GM18909 (cell line): ENCODE results near the gene NUS1.
"Not testable (repeated sequence)": the region's sequence is repeated elsewhere in the genome, so short reads cannot be mapped to it uniquely, and the experiment has no call there.

ENCODE experiments used
- ATAC-seq: cut with Tn5 transposase; IDR thresholded peaks from one replicate; pipeline ENCODE4 v1.9.1; 2021; ENCODE audit warnings: mild to moderate bottlenecking; ENCODE audit not compliant: unreplicated experiment, poor library complexity

The NUS1 gene

GRCh38 chr6:117706936-117707509 lies 31.8 kb downstream of the NUS1 start:
- ATAC-seq = not testable (repeated sequence)

GRCh38 chr6:117711369-117711768 lies 36.1 kb downstream of the NUS1 start:
- peak; percentile 67 for ATAC-seq

GRCh38 chr6:117718895-117719294 lies 43.6 kb downstream of the NUS1 start:
- ATAC-seq = no peak

- ATAC-seq = not testable (repeated sequence)
Observed at GRCh38 chr6:117721520-117721919, 46.3 kb downstream of the NUS1 start.

GRCh38 chr6:117728626-117729025 lies 53.4 kb downstream of the NUS1 start:
- ATAC-seq = no peak

- no peak for ATAC-seq
Observed at GRCh38 chr6:117729613-117730012, 54.3 kb downstream of the NUS1 start.

- ATAC-seq = no peak
Observed at GRCh38 chr6:117733341-117733740, 58.1 kb downstream of the NUS1 start.

GRCh38 chr6:117739869-117740268 lies 64.6 kb downstream of the NUS1 start:
- no peak for ATAC-seq

GRCh38 chr6:117740605-117741004 lies 65.3 kb downstream of the NUS1 start:
- ATAC-seq = no peak

GRCh38 chr6:117750675-117751074 lies 75.4 kb downstream of the NUS1 start:
- ATAC-seq = not testable (repeated sequence)
